HuH-7 (cell line): ENCODE results near the gene PSD2.

Experiments used
- DNase-seq: peaks from one replicate; pipeline ENCODE4 v3.0.0; 2011; ENCODE audit warnings: low spot score

The PSD2 gene

GRCh38 chr5:139763280-139763929 is 32.2 kb upstream of the PSD2 start:
- no peak for DNase-seq

- no peak for DNase-seq
Observed at GRCh38 chr5:139763930-139764791, 31.4 kb upstream of the PSD2 start.

GRCh38 chr5:139764886-139765408 is 30.7 kb upstream of the PSD2 start:
- no peak for DNase-seq

GRCh38 chr5:139765409-139766217 is 30.0 kb upstream of the PSD2 start:
- DNase-seq, result peak; percentile 92

- DNase-seq, result no peak
Observed at GRCh38 chr5:139767960-139768359, 27.6 kb upstream of the PSD2 start.

GRCh38 chr5:139768807-139769465 is 26.7 kb upstream of the PSD2 start:
- DNase-seq, result no peak

GRCh38 chr5:139769477-139769876 is 26.1 kb upstream of the PSD2 start:
- DNase-seq, result no peak

GRCh38 chr5:139770722-139771121 is 24.9 kb upstream of the PSD2 start:
- no peak for DNase-seq

- no peak for DNase-seq
Observed at GRCh38 chr5:139772089-139772791, 23.4 kb upstream of the PSD2 start.

GRCh38 chr5:139772927-139773690 is 22.5 kb upstream of the PSD2 start:
- DNase-seq, result no peak

GRCh38 chr5:139774980-139775661 is 20.5 kb upstream of the PSD2 start:
- peak; percentile 84 for DNase-seq

GRCh38 chr5:139775872-139776271 is 19.7 kb upstream of the PSD2 start:
- no peak for DNase-seq

- no peak for DNase-seq
Observed at GRCh38 chr5:139776861-139777260, 18.7 kb upstream of the PSD2 start.

- DNase-seq, result no peak
Observed at GRCh38 chr5:139783436-139783965, 12.1 kb upstream of the PSD2 start.

GRCh38 chr5:139784488-139784887 is 11.1 kb upstream of the PSD2 start:
- DNase-seq, result no peak

- no peak for DNase-seq
Observed at GRCh38 chr5:139787257-139787567, 8.4 kb upstream of the PSD2 start.

GRCh38 chr5:139787568-139788293 is 7.9 kb upstream of the PSD2 start:
- DNase-seq, result peak; percentile 90

GRCh38 chr5:139788294-139788910 is 7.2 kb upstream of the PSD2 start:
- DNase-seq, result no peak
